Keratinocyte (primary cell): ENCODE measurements around the gene RAB4A. TPM values are rescaled to one million over a fixed set of nuclear protein-coding genes. Genes with fewer than 3 reads are reported as not detected.
A peak's percentile ranks its signal among the peaks of the same experiment; 100 is the strongest.

Experiments used
- DNase-seq: peaks from one replicate; pipeline ENCODE4 v3.0.0-alpha.2; 2011; ENCODE audit warnings: low read depth, missing footprints, low spot score
- FAIRE-seq: peaks from 2 replicates; lab custom pipeline; 2011; peaks lifted over from hg19 to GRCh38; lab: Jason Lieb, UNC
- H2AFZ ChIP-seq: 2 replicates; pipeline ENCODE4 v1.6.0; 2012; ENCODE audit warnings: low read length, control low read depth, inconsistent platforms; ENCODE audit not compliant: control insufficient read depth
- H3K27ac ChIP-seq: 2 replicates; pipeline ENCODE4 v1.5.1; 2011; ENCODE audit warnings: low read length; ENCODE audit not compliant: control insufficient read depth, insufficient read depth
- H3K27me3 ChIP-seq: 3 replicates; pipeline ENCODE4 v1.6.0; 2011; ENCODE audit warnings: low read length; ENCODE audit not compliant: control insufficient read depth, insufficient read depth; ENCODE audit errors: extremely low read depth
- H3K36me3 ChIP-seq, 2 experiments: 2 replicates in 1 of 2; 3 replicates in 1 of 2; pipeline ENCODE4 v1.5.1; 2011; ENCODE audit warnings: low read length in 2 of 2, mild to moderate bottlenecking in 1 of 2; ENCODE audit not compliant: control insufficient read depth in 2 of 2, insufficient read depth in 2 of 2; ENCODE audit errors: extremely low read depth in 1 of 2
- H3K4me1 ChIP-seq: 3 replicates; pipeline ENCODE4 v1.5.1; 2011; ENCODE audit warnings: low read length; ENCODE audit not compliant: control insufficient read depth, insufficient read depth; ENCODE audit errors: extremely low read depth
- H3K4me2 ChIP-seq: 3 replicates; pipeline ENCODE4 v1.6.0; 2011; ENCODE audit warnings: low read depth, low read length; ENCODE audit not compliant: control insufficient read depth, insufficient read depth; ENCODE audit errors: extremely low read depth
- H3K4me3 ChIP-seq, 3 experiments: fragments of 200-600 bp in 1 of 3; sonication (generic) in 1 of 3; 2 replicates in 2 of 3; 3 replicates in 1 of 3; pipeline ENCODE4 v1.5.1; 2011 to 2016; ENCODE audit warnings: low read length in 3 of 3, mild to moderate bottlenecking in 3 of 3, control low read depth in 2 of 3, inconsistent platforms in 1 of 3, low read depth in 1 of 3, mixed read lengths in 1 of 3, mixed run types in 1 of 3, moderate library complexity in 1 of 3; ENCODE audit not compliant: control insufficient read depth in 2 of 3, insufficient read depth in 2 of 3; ENCODE audit errors: extremely low read depth in 1 of 3
- H3K79me2 ChIP-seq: 2 replicates; pipeline ENCODE4 v1.6.0; 2012; ENCODE audit warnings: low read length; ENCODE audit not compliant: control insufficient read depth, insufficient read depth
- H3K9ac ChIP-seq: 3 replicates; pipeline ENCODE4 v1.6.0; 2011; ENCODE audit warnings: low read length; ENCODE audit not compliant: control insufficient read depth, insufficient read depth; ENCODE audit errors: extremely low read depth
- H3K9me1 ChIP-seq: 3 replicates; pipeline ENCODE4 v1.6.0; 2011; ENCODE audit warnings: low read length; ENCODE audit not compliant: control insufficient read depth, insufficient read depth; ENCODE audit errors: extremely low read depth
- H3K9me3 ChIP-seq: 2 replicates; pipeline ENCODE4 v1.5.1; 2012; ENCODE audit warnings: low read depth, low read length; ENCODE audit not compliant: control insufficient read depth
- H4K20me1 ChIP-seq: 3 replicates; pipeline ENCODE4 v1.6.0; 2011; ENCODE audit warnings: low read length; ENCODE audit not compliant: control insufficient read depth, insufficient read depth; ENCODE audit errors: extremely low read depth
- CTCF ChIP-seq, 3 experiments: IDR thresholded peaks in 1 of 3; conservative IDR thresholded peaks in 1 of 3; optimal IDR thresholded peaks in 1 of 3; 2 replicates in 2 of 3; 3 replicates in 1 of 3; pipeline versions ENCODE3 to v1.5.1; 2011; ENCODE audit warnings: low read length in 3 of 3, mild to moderate bottlenecking in 3 of 3, moderate library complexity in 2 of 3, control low read depth in 1 of 3, inconsistent platforms in 1 of 3; ENCODE audit not compliant: insufficient read depth in 2 of 3; ENCODE audit errors: extremely low read depth in 1 of 3
- EZH2 ChIP-seq: IDR thresholded peaks from one replicate; pipeline ENCODE4 v1.6.1; 2012; ENCODE audit warnings: inconsistent platforms, mild to moderate bottlenecking, low read length, moderate library complexity
- dilution Hi-C: fragments of 300-500 bp; cut with MboI; formaldehyde crosslinking; loops from one replicate; pipeline ENCODE4 v1.7.0; 2020; ENCODE audit warnings: low sequenced_read_pairs; ENCODE audit not compliant: extremely low pct_ligation_motif_present
- polyA plus RNA-seq, 5 experiments: library from polyadenylated mRNA; depleted of rRNA in 3 of 5; stranded (reverse) in 3 of 5; stranded (forward) in 1 of 5; unstranded in 1 of 5; fragments of >200 nt; gene quantifications; 1 replicate in 1 of 5; 2 replicates in 3 of 5; 3 replicates in 1 of 5; pipeline versions ENCODE4 v1.2.1 to v1.2.3, GENCODE V29; 2011 to 2012; ENCODE audit warnings: missing spikeins in 2 of 5, low read depth in 1 of 5, low replicate concordance in 1 of 5

The RAB4A gene
- polyA plus RNA-seq, 1 donor (not counting 4 experiments of a cell fraction or from before 2014, with no cell fraction given), result 54.7 TPM

- no peaks in the 10 kb centered on the region for H3K79me2 ChIP-seq
- H2AFZ ChIP-seq, result peak overlapping the region; percentile 50
- H3K27me3 ChIP-seq, result no peaks in the 10 kb centered on the region
- dilution Hi-C loops, result no loop called here
- no peak for DNase-seq
- no peaks in the 10 kb centered on the region for H3K36me3 ChIP-seq
- peak overlapping the region; percentile 13 for H3K4me2 ChIP-seq
- H3K9ac ChIP-seq, result no peak overlapping the region
- peaks cover 1% of the 10 kb centered on the region for H3K9me3 ChIP-seq
- H3K27ac ChIP-seq, result peak overlapping the region; percentile 54
- no peaks in the 10 kb centered on the region for H4K20me1 ChIP-seq
- peak; percentile 69 for FAIRE-seq
- peaks cover 11% of the 10 kb centered on the region for H3K4me1 ChIP-seq
- H3K4me3 ChIP-seq, result no peak overlapping the region
- no peak for TF ChIP-seq EZH2
- no peak for TF ChIP-seq CTCF (optimal IDR thresholded peaks at IDR 0.05 in 1 of 3, IDR thresholded peaks at IDR 0.05 in 1 of 3, conservative IDR thresholded peaks at IDR 0.05 in 1 of 3; ENCODE audit: extremely low read depth in 1 of 3, insufficient read depth in 2 of 3, low read length in 3 of 3)
- H3K9me1 ChIP-seq, result no peaks in the 10 kb centered on the region
Measured at GRCh38 chr1:229238674-229239415, 32.1 kb upstream of the RAB4A start.

DNA sequence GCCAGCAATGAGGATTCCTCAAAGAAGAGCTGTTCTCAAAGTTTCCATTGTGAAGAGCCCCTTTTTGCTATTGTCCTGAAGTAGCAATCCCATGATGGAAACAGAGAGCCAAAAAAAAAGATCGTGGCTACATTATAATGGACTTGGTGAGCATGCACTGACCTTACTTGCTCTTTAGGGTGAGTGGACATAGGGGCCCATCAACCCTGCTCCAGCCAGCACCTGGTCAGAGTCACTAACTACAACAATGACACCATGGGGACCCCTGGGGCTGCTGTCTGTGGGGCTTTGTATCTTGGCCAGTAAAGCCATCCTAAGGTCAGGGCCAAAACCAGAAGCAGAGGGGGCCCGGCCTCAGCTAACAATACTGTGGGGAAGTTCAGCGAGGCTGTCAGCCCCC lies 30.4 kb upstream of the RAB4A start:
- no peak overlapping the region for H2AFZ ChIP-seq
- no peaks in the 10 kb centered on the region for H3K36me3 ChIP-seq
- H3K9ac ChIP-seq, result no peak overlapping the region
- no peaks in the 10 kb centered on the region for H3K9me1 ChIP-seq
- peaks cover 1% of the 10 kb centered on the region for H3K9me3 ChIP-seq
- FAIRE-seq (no peak), DNase-seq (no peak)
- H3K27me3 ChIP-seq, result no peaks in the 10 kb centered on the region
- H3K4me3 ChIP-seq, result no peak overlapping the region
- TF ChIP-seq CTCF (optimal IDR thresholded peaks at IDR 0.05 in 1 of 3, IDR thresholded peaks at IDR 0.05 in 1 of 3, conservative IDR thresholded peaks at IDR 0.05 in 1 of 3; ENCODE audit: extremely low read depth in 1 of 3, insufficient read depth in 2 of 3, low read length in 3 of 3) (no peak), EZH2 (no peak)
- H3K4me2 ChIP-seq, result no peak overlapping the region
- H3K27ac ChIP-seq, result no peak overlapping the region
- dilution Hi-C loops, result no loop called here
- no peaks in the 10 kb centered on the region for H4K20me1 ChIP-seq
- no peaks in the 10 kb centered on the region for H3K79me2 ChIP-seq
- H3K4me1 ChIP-seq, result peaks cover 11% of the 10 kb centered on the region
